Endometrial microvascular endothelial cells (primary cell): Measurements from ENCODE around the gene LAMA2. TPM values are rescaled to one million over a fixed set of nuclear protein-coding genes. Genes with fewer than 3 reads are reported as not detected.

ENCODE experiments used
- in situ Hi-C: cut with HindIII; loops from 2 replicates; pipeline ENCODE4 v1.10.0; 2017; ENCODE audit warnings: low sequenced_read_pairs, low pct_unique_long_range_greater_than_20kb; ENCODE audit errors: inconsistent ontology term
- total RNA-seq: library from RNA; depleted of rRNA; stranded (reverse); fragments of >200 nt; gene quantifications from one replicate; pipeline ENCODE4 v1.2.3, GENCODE V29; 2015; ENCODE audit errors: inconsistent ontology term

LAMA2 gene
- total RNA-seq, 1 donor from 2014 or later = 0.19 TPM

- in situ Hi-C loops = no loop called here
These were observed 593.3 kb downstream of the LAMA2 start for GRCh38 chr6:129476248-129476564.

GRCh38 chr6:129476810-129477209, 593.9 kb downstream of the LAMA2 start:
- in situ Hi-C loops = no loop called here

GRCh38 chr6:129478379-129478778, 595.4 kb downstream of the LAMA2 start:
- in situ Hi-C loops = no loop called here

GRCh38 chr6:129481706-129482105, 598.8 kb downstream of the LAMA2 start:
- in situ Hi-C loops = no loop called here

- in situ Hi-C loops = no loop called here
These were observed 602.8 kb downstream of the LAMA2 start for GRCh38 chr6:129485746-129486145.

GRCh38 chr6:129486327-129486726, 603.4 kb downstream of the LAMA2 start:
- in situ Hi-C loops = no loop called here

GRCh38 chr6:129488313-129488712, 605.4 kb downstream of the LAMA2 start:
- in situ Hi-C loops = no loop called here

- in situ Hi-C loops = no loop called here
These were observed 606.4 kb downstream of the LAMA2 start for GRCh38 chr6:129489215-129489765.

GRCh38 chr6:129490521-129491255, 607.8 kb downstream of the LAMA2 start:
- in situ Hi-C loops = no loop called here

GRCh38 chr6:129491436-129491835, 608.5 kb downstream of the LAMA2 start:
- in situ Hi-C loops = no loop called here

- in situ Hi-C loops = no loop called here
These were observed 609.3 kb downstream of the LAMA2 start for GRCh38 chr6:129492260-129492659.

GRCh38 chr6:129493354-129493902, 610.5 kb downstream of the LAMA2 start:
- in situ Hi-C loops = no loop called here

- in situ Hi-C loops = no loop called here
These were observed 611.2 kb downstream of the LAMA2 start for GRCh38 chr6:129494099-129494498.

GRCh38 chr6:129494586-129494985, 611.6 kb downstream of the LAMA2 start:
- in situ Hi-C loops = no loop called here

- in situ Hi-C loops = no loop called here
These were observed 612.7 kb downstream of the LAMA2 start for GRCh38 chr6:129495652-129496051.

GRCh38 chr6:129497481-129498441, 614.8 kb downstream of the LAMA2 start:
- in situ Hi-C loops = no loop called here

GRCh38 chr6:129498541-129498940, 615.6 kb downstream of the LAMA2 start:
- in situ Hi-C loops = no loop called here

- in situ Hi-C loops = no loop called here
These were observed 616.3 kb downstream of the LAMA2 start for GRCh38 chr6:129498950-129499842.

- in situ Hi-C loops = no loop called here
These were observed 616.9 kb downstream of the LAMA2 start for GRCh38 chr6:129499843-129500219.
